GM23248 (cell line): ENCODE data around the gene FZD7.

Source experiments
- EZH2 ChIP-seq: fragments of 200-600 bp; sonication (generic); IDR thresholded peaks from 2 replicates; pipeline ENCODE4 v1.6.1; 2018; ENCODE audit warnings: antibody characterized with exemption, mild to moderate bottlenecking; ENCODE audit not compliant: insufficient read depth, poor library complexity, severe bottlenecking
- EZH2phosphoT487 ChIP-seq: fragments of 200-600 bp; sonication (generic); IDR thresholded peaks from 2 replicates; pipeline ENCODE4 v1.6.1; 2018; ENCODE audit warnings: antibody characterized with exemption, moderate library complexity, mild to moderate bottlenecking, low read depth; ENCODE audit not compliant: insufficient read depth

DNA sequence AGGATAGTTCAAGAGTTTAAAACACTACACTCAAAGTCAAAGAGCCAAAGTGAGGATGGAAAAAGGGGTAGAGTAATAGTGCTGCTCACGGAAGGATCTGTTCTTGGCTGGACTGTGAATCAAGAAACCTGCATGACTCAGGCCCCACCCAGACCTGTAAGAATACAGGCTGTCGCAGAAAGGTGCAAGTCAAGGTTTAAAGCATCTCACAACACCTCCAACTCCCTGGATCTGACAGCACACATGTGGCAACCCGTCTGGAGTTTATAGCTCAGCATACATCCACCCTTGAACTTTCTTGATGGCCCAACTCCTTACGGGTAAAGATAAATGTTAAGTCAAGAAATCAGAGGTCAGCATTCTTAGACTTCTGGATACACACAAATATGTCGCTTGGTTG, 45.7 kb downstream of the FZD7 start:
- TF ChIP-seq EZH2 (no peak), EZH2phosphoT487 (no peak)
